ENCODE measurements around the gene DUS3L. TPM values are rescaled to one million over a fixed set of nuclear protein-coding genes. Genes with fewer than 3 reads are reported as not detected.

The DUS3L gene
- total RNA-seq, 2 experiments from 2014 or later, result 56.6 to 66.3 TPM

DNA sequence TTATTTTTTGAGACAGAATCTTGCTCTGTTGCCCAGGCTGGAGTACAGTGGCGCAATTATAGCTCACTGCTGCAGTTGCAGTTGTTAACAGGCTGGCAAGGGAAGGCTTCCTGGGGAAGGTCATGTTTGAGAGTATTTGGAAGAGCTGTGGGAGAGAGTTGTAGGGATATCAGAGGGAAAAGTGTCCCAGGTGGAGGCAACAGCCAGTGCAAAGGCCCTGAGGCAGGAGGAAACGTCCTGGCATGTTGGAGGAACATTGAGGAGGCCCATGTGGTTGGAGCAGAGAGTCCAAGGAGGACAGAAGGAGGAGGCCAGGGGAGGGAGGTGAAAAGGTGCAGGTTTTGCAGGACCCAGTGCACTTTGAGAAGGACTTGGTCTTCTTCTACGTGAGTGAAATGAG lies 2.2 kb upstream of the DUS3L start:
- Mint-ChIP-seq H3K9me3 (ENCODE audit: insufficient read depth) (no peaks in the 10 kb centered on the region), H3K36me3 (ENCODE audit: low read depth) (peaks cover 22% of the 10 kb centered on the region), H3K27ac (no peak overlapping the region), H3K4me3 (no peak overlapping the region), H3K4me1 (ENCODE audit: low read depth) (peaks cover 16% of the 10 kb centered on the region), H3K27me3 (ENCODE audit: low read depth) (no peaks in the 10 kb centered on the region)
- ChIA-PET POLR2A (interaction anchor here (0.6 kb wide), 1 partner anchor 109 kb away, joined by 3 read pairs; no protein-coding TSS in a partner anchor), CTCF (interaction anchor here (1.0 to 6.2 kb wide), 5 partner anchors 11 to 106 kb away, joined by 3 to 44 read pairs (median 8); partner anchors contain the start of genes NRTN and RPL36)
- ATAC-seq (no peak), DNase-seq (no peak)

- CTCF ChIA-PET, result interaction anchor here (6.2 kb wide), 1 partner anchor 12 kb away, joined by 44 read pairs; the partner anchor contains the start of gene NRTN
- no peaks in the 10 kb centered on the region for H3K27me3 Mint-ChIP-seq (ENCODE audit: low read depth)
- no peak overlapping the region for H3K4me3 Mint-ChIP-seq
- no peaks in the 10 kb centered on the region for H3K9me3 Mint-ChIP-seq (ENCODE audit: insufficient read depth)
- POLR2A ChIA-PET, result interaction anchor here (0.6 kb wide), 1 partner anchor 16 kb away, joined by 3 read pairs; no protein-coding TSS in a partner anchor
- H3K36me3 Mint-ChIP-seq (ENCODE audit: low read depth), result peaks cover 28% of the 10 kb centered on the region
- no peak overlapping the region for H3K27ac Mint-ChIP-seq
- no peak for DNase-seq
- ATAC-seq, result no peak
- H3K4me1 Mint-ChIP-seq (ENCODE audit: low read depth), result peaks cover 16% of the 10 kb centered on the region
Measured at GRCh38 chr19:5792224-5792623, 1.3 kb upstream of the DUS3L start.

DNA sequence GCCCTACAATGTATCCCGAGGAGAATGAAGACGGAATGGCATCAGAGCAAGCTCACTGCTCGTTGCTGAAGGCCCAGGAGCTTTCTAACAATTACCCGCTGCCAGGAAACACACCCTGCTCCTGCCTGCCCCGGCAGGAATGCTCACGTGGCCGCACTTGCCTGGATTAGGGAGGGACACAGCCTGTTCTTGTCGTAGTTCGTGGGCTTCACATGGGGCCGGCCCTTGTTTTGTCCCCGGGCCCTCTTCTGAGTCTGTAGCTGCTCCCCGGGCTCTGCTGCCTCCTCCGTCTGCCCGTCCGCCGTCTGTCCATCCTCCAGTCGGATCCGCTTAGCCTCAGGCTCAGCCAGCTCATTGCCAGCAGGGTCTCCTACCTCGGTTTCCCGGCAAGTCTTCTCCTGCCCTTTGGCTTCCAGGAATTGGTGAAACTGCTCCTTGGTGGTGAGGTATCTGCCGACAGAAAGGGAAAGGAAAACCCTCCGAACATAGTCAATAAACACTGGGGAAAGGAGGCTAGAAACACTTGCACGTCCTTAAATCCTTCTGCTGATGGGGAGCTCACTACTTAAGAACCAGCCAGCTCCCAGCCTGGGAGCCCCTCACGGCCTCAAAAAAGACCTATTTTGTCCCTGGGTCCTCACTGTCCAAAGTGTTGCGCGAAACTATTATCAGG lies 941 bp downstream of the DUS3L start:
- Mint-ChIP-seq H3K27me3 (ENCODE audit: low read depth) (no peaks in the 10 kb centered on the region), H3K27ac (peak overlapping the region; percentile 100), H3K36me3 (ENCODE audit: low read depth) (peaks cover 39% of the 10 kb centered on the region), H3K4me3 (peak overlapping the region; percentile 100), H3K9me3 (ENCODE audit: insufficient read depth) (no peaks in the 10 kb centered on the region), H3K4me1 (ENCODE audit: low read depth) (peaks cover 16% of the 10 kb centered on the region)
- no peak for ATAC-seq
- ChIA-PET CTCF (interaction anchor here (1.3 to 6.2 kb wide), 3 partner anchors 11 to 167 kb away, joined by 3 to 44 read pairs (median 4); partner anchors contain the start of genes NRTN, SAFB and SAFB2), POLR2A (interaction anchor here (0.6 to 2.2 kb wide), 9 partner anchors 10 to 820 kb away, joined by 3 to 12 read pairs (median 4); partner anchors contain the start of genes CATSPERD and LONP1)
- no peak for DNase-seq

GRCh38 chr19:5789351-5789761 lies 1.6 kb downstream of the DUS3L start:
- Mint-ChIP-seq H3K4me1 (ENCODE audit: low read depth) (peaks cover 16% of the 10 kb centered on the region), H3K27ac (no peak overlapping the region), H3K27me3 (ENCODE audit: low read depth) (no peaks in the 10 kb centered on the region), H3K9me3 (ENCODE audit: insufficient read depth) (no peaks in the 10 kb centered on the region), H3K36me3 (ENCODE audit: low read depth) (peaks cover 39% of the 10 kb centered on the region), H3K4me3 (no peak overlapping the region)
- no peak for ATAC-seq
- CTCF ChIA-PET, result no interaction called here
- DNase-seq, result no peak
- POLR2A ChIA-PET, result interaction anchor here (1.0 to 2.2 kb wide), 2 partner anchors 39 to 71 kb away, joined by 7 to 12 read pairs; no protein-coding TSS in a partner anchor

GRCh38 chr19:5788422-5788821 lies 2.5 kb downstream of the DUS3L start:
- POLR2A ChIA-PET, result interaction anchor here (0.6 kb wide), 1 partner anchor 40 kb away, joined by 3 read pairs; no protein-coding TSS in a partner anchor
- ATAC-seq, result no peak
- H3K36me3 Mint-ChIP-seq (ENCODE audit: low read depth), result peaks cover 42% of the 10 kb centered on the region
- H3K4me3 Mint-ChIP-seq, result no peak overlapping the region
- H3K9me3 Mint-ChIP-seq (ENCODE audit: insufficient read depth), result no peaks in the 10 kb centered on the region
- CTCF ChIA-PET, result no interaction called here
- H3K27me3 Mint-ChIP-seq (ENCODE audit: low read depth), result no peaks in the 10 kb centered on the region
- no peak for DNase-seq
- H3K27ac Mint-ChIP-seq, result no peak overlapping the region
- peaks cover 16% of the 10 kb centered on the region for H3K4me1 Mint-ChIP-seq (ENCODE audit: low read depth)

- peaks cover 44% of the 10 kb centered on the region for H3K36me3 Mint-ChIP-seq (ENCODE audit: low read depth)
- H3K4me3 Mint-ChIP-seq, result no peak overlapping the region
- DNase-seq (no peak), ATAC-seq (no peak)
- no peak overlapping the region for H3K27ac Mint-ChIP-seq
- ChIA-PET CTCF (no interaction called here), POLR2A (no interaction called here)
- no peaks in the 10 kb centered on the region for H3K27me3 Mint-ChIP-seq (ENCODE audit: low read depth)
- peaks cover 16% of the 10 kb centered on the region for H3K4me1 Mint-ChIP-seq (ENCODE audit: low read depth)
- no peaks in the 10 kb centered on the region for H3K9me3 Mint-ChIP-seq (ENCODE audit: insufficient read depth)
Measured at GRCh38 chr19:5787409-5788182, 3.4 kb downstream of the DUS3L start.

DNA sequence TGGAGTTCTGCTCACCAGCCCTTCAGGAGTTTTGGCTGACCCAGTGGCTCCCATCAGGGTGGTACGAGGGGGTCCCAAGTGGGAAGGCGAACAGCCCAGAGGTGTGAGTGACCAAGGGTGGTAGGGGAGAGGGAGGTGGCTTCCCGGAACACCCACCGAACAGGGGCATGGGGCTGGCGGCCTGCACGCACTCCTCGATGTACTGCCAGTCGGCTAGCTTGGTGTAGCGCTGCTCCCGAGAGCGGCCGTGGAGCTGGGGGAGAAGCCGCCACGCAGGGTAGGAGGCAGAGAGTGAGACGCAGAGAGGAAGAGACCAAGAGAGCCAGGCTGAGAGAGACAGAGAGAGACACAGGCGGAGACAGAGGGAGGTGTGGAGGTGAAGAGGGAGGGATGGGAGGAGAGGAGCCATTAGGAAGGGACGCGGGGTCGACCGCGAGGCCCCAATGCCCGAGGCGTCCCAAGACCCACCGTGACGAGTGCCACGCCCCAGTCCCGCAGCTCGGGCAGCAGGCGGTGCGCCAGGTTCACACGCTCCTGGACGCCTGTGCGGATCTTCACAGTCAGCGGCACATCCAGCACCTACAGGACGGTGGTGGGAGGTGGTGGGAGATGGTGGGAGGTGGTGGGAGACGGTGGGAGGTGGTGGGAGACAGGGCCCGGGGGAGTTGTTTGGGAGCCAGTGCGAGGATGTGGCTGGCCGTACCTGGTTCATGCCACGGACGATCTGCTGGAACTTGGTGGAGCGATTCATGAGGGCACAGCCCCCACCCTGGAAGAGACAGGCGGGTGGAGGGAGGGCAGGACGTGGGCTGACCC lies 4.2 kb downstream of the DUS3L start:
- POLR2A ChIA-PET, result no interaction called here
- H3K9me3 Mint-ChIP-seq (ENCODE audit: insufficient read depth), result no peaks in the 10 kb centered on the region
- CTCF ChIA-PET, result no interaction called here
- H3K27ac Mint-ChIP-seq, result no peak overlapping the region
- H3K36me3 Mint-ChIP-seq (ENCODE audit: low read depth), result peaks cover 44% of the 10 kb centered on the region
- ATAC-seq, result no peak
- H3K4me1 Mint-ChIP-seq (ENCODE audit: low read depth), result peaks cover 16% of the 10 kb centered on the region
- H3K4me3 Mint-ChIP-seq, result no peak overlapping the region
- H3K27me3 Mint-ChIP-seq (ENCODE audit: low read depth), result no peaks in the 10 kb centered on the region
- DNase-seq, result no peak

GRCh38 chr19:5785423-5785822 lies 5.5 kb downstream of the DUS3L start:
- H3K4me1 Mint-ChIP-seq (ENCODE audit: low read depth), result peaks cover 9% of the 10 kb centered on the region
- H3K9me3 Mint-ChIP-seq (ENCODE audit: insufficient read depth), result no peaks in the 10 kb centered on the region
- no peak overlapping the region for H3K4me3 Mint-ChIP-seq
- H3K27ac Mint-ChIP-seq, result no peak overlapping the region
- H3K27me3 Mint-ChIP-seq (ENCODE audit: low read depth), result no peaks in the 10 kb centered on the region
- ATAC-seq (no peak), DNase-seq (no peak)
- H3K36me3 Mint-ChIP-seq (ENCODE audit: low read depth), result peaks cover 36% of the 10 kb centered on the region
- ChIA-PET CTCF (no interaction called here), POLR2A (no interaction called here)

DNA sequence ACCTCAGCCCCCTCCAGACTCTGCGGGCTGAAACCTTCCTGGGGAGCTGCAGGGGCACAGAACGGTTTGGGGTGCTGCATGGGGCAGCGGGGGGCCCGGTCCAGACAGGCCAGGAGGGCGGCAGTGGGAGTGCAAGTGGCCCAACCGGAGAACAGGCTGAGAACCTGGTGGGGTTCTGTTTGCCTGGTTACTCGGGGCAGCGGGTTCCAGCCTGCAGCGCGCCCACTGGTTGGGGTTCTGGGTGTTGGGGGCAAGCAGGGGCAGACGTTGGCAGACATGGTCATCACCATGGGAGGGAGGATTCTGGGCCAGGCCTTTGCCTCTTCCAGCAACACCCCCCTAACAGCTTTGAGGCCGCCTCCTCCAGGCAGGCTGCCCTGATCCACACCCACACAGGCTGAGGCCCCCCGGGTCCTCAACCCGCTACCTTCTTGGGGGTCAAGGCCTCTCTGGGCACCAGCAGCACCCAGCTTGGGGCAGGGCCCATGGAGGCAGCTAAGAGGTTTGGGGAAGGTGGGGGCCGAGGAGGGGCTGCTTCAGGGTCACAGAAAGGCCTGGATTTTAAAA lies 6.3 kb downstream of the DUS3L start, which contains the start of gene PRR22:
PRR22 (minus strand) TSS at position 166 of the 567 bp plus-strand sequence; CDS start at position 80, 86 bp downstream.
- Mint-ChIP-seq H3K9me3 (ENCODE audit: insufficient read depth) (no peaks in the 10 kb centered on the region), H3K4me1 (ENCODE audit: low read depth) (peaks cover 1% of the 10 kb centered on the region), H3K27ac (no peak within 1 kb of the TSS), H3K36me3 (ENCODE audit: low read depth) (peaks cover 31% of the 10 kb centered on the region), H3K4me3 (no peak within 1 kb of the TSS), H3K27me3 (ENCODE audit: low read depth) (no peaks in the 10 kb centered on the region)
- CTCF ChIA-PET, result no interaction called here
- ATAC-seq (no peak), DNase-seq (no peak)
- POLR2A ChIA-PET, result no interaction called here

DNA sequence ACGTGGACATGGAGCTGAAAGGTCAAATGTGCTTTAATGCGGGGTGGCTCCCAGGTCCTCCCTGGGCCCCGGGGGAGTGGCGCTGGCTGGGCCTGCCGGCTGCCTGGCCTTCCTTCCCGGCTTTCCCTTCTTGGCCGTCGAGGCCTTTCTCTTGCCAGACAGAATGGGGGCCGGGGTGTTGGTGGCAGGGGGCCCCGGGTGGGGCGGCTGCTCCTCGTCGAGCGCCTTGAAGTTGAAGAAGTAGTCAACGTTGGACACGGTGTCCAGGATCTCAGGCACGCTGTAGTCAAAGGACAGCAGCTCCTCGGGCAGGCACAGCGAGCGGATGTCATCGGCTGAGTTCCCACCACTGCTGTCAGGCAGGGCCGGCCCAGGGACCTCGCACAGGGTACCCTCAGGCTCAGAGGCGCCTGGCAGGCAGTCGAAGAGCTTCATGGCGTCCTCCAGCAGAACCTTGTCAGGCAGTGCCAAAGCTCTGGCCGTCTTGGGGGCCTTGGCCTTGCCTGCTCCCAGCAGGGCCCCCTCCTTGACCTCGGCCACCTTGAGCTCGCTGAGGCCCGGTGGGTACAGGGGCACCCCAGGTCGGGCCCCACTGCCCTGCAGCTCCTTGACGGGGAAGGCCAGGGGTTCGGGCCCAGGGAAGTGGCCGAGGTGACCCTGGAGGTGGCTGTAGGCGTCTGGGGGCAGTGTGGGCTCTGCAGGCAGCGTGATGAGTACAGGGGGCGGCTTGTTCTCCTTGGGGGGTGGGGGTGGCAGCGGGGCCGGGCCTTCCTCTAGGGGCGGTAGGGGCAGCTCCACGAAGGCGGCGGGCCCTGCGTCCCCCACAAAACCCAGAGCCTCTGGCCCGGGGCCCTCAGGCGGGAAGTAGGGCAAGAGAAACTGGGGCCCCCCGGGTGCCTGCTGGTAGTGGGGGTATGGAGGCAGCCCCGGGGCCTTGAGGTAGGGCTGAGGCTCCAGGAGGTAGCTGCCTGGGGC lies 7.7 kb downstream of the DUS3L start:
- Mint-ChIP-seq H3K4me1 (ENCODE audit: low read depth) (no peaks in the 10 kb centered on the region), H3K4me3 (no peak overlapping the region), H3K27ac (no peak overlapping the region), H3K27me3 (ENCODE audit: low read depth) (no peaks in the 10 kb centered on the region), H3K9me3 (ENCODE audit: insufficient read depth) (no peaks in the 10 kb centered on the region), H3K36me3 (ENCODE audit: low read depth) (peaks cover 23% of the 10 kb centered on the region)
- ChIA-PET POLR2A (no interaction called here), CTCF (no interaction called here)
- DNase-seq, result no peak
- no peak for ATAC-seq

All from activated CD8-positive, alpha-beta T cell treated with anti-CD3 and anti-CD28 coated beads, Interleukin-2, amount 10 ng/mL, durations not matched to agents 7 days and 5 days (primary cell).